Neuron (in vitro differentiated cells): Measurements from ENCODE around the gene HMGN3.

Experiments
- H2AFZ ChIP-seq: one replicate; pipeline ENCODE4 v1.6.1; 2013; ENCODE audit warnings: low read depth, mild to moderate bottlenecking, inconsistent platforms, low read length, moderate library complexity
- H3K27me3 ChIP-seq: one replicate; pipeline ENCODE4 v1.6.1; 2013; ENCODE audit warnings: low read length; ENCODE audit not compliant: insufficient read depth
- H3K36me3 ChIP-seq: one replicate; pipeline ENCODE4 v1.6.1; 2013; ENCODE audit warnings: low read length; ENCODE audit not compliant: insufficient read depth
- H3K4me1 ChIP-seq: one replicate; pipeline ENCODE4 v1.6.1; 2013; ENCODE audit warnings: low read length; ENCODE audit not compliant: insufficient read depth
- H3K4me3 ChIP-seq: 2 replicates; pipeline ENCODE4 v1.5.1; 2013; ENCODE audit warnings: mild to moderate bottlenecking, low read length, moderate library complexity
- H3K9me3 ChIP-seq: one replicate; pipeline ENCODE4 v1.6.1; 2013; ENCODE audit warnings: low read length

HMGN3 gene

GRCh38 chr6:79189760-79190350 lies 44.6 kb downstream of the HMGN3 start:
- Histone ChIP-seq H2AFZ (no peak overlapping the region), H3K9me3 (peaks cover 4% of the 10 kb centered on the region), H3K36me3 (no peaks in the 10 kb centered on the region), H3K4me3 (no peak overlapping the region), H3K4me1 (no peaks in the 10 kb centered on the region), H3K27me3 (no peaks in the 10 kb centered on the region)

- Histone ChIP-seq H3K4me1 (no peaks in the 10 kb centered on the region), H3K4me3 (no peak overlapping the region), H3K9me3 (peaks cover 4% of the 10 kb centered on the region), H2AFZ (no peak overlapping the region), H3K27me3 (no peaks in the 10 kb centered on the region), H3K36me3 (no peaks in the 10 kb centered on the region)
Measured at GRCh38 chr6:79188885-79189480, 45.5 kb downstream of the HMGN3 start.

GRCh38 chr6:79188107-79188506 lies 46.4 kb downstream of the HMGN3 start:
- H3K4me3 ChIP-seq: no peak overlapping the region
- H3K4me1 ChIP-seq: no peaks in the 10 kb centered on the region
- peaks cover 4% of the 10 kb centered on the region for H3K9me3 ChIP-seq
- no peaks in the 10 kb centered on the region for H3K36me3 ChIP-seq
- no peaks in the 10 kb centered on the region for H3K27me3 ChIP-seq
- H2AFZ ChIP-seq: no peak overlapping the region

- no peaks in the 10 kb centered on the region for H3K4me1 ChIP-seq
- no peak overlapping the region for H3K4me3 ChIP-seq
- no peak overlapping the region for H2AFZ ChIP-seq
- H3K27me3 ChIP-seq: no peaks in the 10 kb centered on the region
- H3K36me3 ChIP-seq: no peaks in the 10 kb centered on the region
- peaks cover 4% of the 10 kb centered on the region for H3K9me3 ChIP-seq
Measured at GRCh38 chr6:79186564-79186963, 47.9 kb downstream of the HMGN3 start.

- no peaks in the 10 kb centered on the region for H3K9me3 ChIP-seq
- H3K36me3 ChIP-seq: no peaks in the 10 kb centered on the region
- no peaks in the 10 kb centered on the region for H3K4me1 ChIP-seq
- no peak overlapping the region for H3K4me3 ChIP-seq
- no peaks in the 10 kb centered on the region for H3K27me3 ChIP-seq
- no peak overlapping the region for H2AFZ ChIP-seq
Measured at GRCh38 chr6:79184641-79185040, 49.8 kb downstream of the HMGN3 start.

- H2AFZ ChIP-seq: no peak overlapping the region
- no peaks in the 10 kb centered on the region for H3K4me1 ChIP-seq
- no peak overlapping the region for H3K4me3 ChIP-seq
- H3K36me3 ChIP-seq: no peaks in the 10 kb centered on the region
- no peaks in the 10 kb centered on the region for H3K27me3 ChIP-seq
- H3K9me3 ChIP-seq: no peaks in the 10 kb centered on the region
Measured at GRCh38 chr6:79184086-79184485, 50.4 kb downstream of the HMGN3 start.

- Histone ChIP-seq H3K27me3 (no peaks in the 10 kb centered on the region), H3K9me3 (no peaks in the 10 kb centered on the region), H2AFZ (no peak overlapping the region), H3K4me3 (no peak overlapping the region), H3K36me3 (no peaks in the 10 kb centered on the region), H3K4me1 (no peaks in the 10 kb centered on the region)
Measured at GRCh38 chr6:79180052-79180451, 54.4 kb downstream of the HMGN3 start.

- no peaks in the 10 kb centered on the region for H3K27me3 ChIP-seq
- no peak overlapping the region for H3K4me3 ChIP-seq
- no peaks in the 10 kb centered on the region for H3K36me3 ChIP-seq
- no peaks in the 10 kb centered on the region for H3K9me3 ChIP-seq
- no peaks in the 10 kb centered on the region for H3K4me1 ChIP-seq
- H2AFZ ChIP-seq: no peak overlapping the region
Measured at GRCh38 chr6:79173378-79173777, 61.1 kb downstream of the HMGN3 start.

- no peaks in the 10 kb centered on the region for H3K27me3 ChIP-seq
- no peaks in the 10 kb centered on the region for H3K9me3 ChIP-seq
- H3K4me3 ChIP-seq: no peak overlapping the region
Measured at GRCh38 chr6:79170959-79171358, 63.5 kb downstream of the HMGN3 start.

GRCh38 chr6:79170431-79170830 lies 64.1 kb downstream of the HMGN3 start:
- Histone ChIP-seq H3K36me3 (no peaks in the 10 kb centered on the region), H2AFZ (no peak overlapping the region), H3K4me1 (no peaks in the 10 kb centered on the region), H3K4me3 (no peak overlapping the region), H3K27me3 (no peaks in the 10 kb centered on the region), H3K9me3 (no peaks in the 10 kb centered on the region)

More at GRCh38 chr6:79170959-79171358, 63.5 kb downstream of the HMGN3 start:
- H2AFZ ChIP-seq: no peak overlapping the region
- no peaks in the 10 kb centered on the region for H3K4me1 ChIP-seq
- H3K36me3 ChIP-seq: no peaks in the 10 kb centered on the region

- Histone ChIP-seq H3K4me3 (no peak overlapping the region), H3K27me3 (no peaks in the 10 kb centered on the region), H2AFZ (no peak overlapping the region), H3K4me1 (no peaks in the 10 kb centered on the region), H3K9me3 (no peaks in the 10 kb centered on the region), H3K36me3 (no peaks in the 10 kb centered on the region)
Measured at GRCh38 chr6:79168695-79168980, 65.8 kb downstream of the HMGN3 start.

- Histone ChIP-seq H3K36me3 (no peaks in the 10 kb centered on the region), H3K9me3 (no peaks in the 10 kb centered on the region), H3K4me3 (no peak overlapping the region), H3K4me1 (no peaks in the 10 kb centered on the region), H2AFZ (no peak overlapping the region), H3K27me3 (no peaks in the 10 kb centered on the region)
Measured at GRCh38 chr6:79167931-79168694, 66.4 kb downstream of the HMGN3 start.

- H2AFZ ChIP-seq: no peak overlapping the region
- no peaks in the 10 kb centered on the region for H3K36me3 ChIP-seq
- no peaks in the 10 kb centered on the region for H3K9me3 ChIP-seq
- no peaks in the 10 kb centered on the region for H3K4me1 ChIP-seq
- no peaks in the 10 kb centered on the region for H3K27me3 ChIP-seq
- no peak overlapping the region for H3K4me3 ChIP-seq
Measured at GRCh38 chr6:79159846-79160245, 74.6 kb downstream of the HMGN3 start.
